Measurements from ENCODE around the gene OCIAD2.

DNA sequence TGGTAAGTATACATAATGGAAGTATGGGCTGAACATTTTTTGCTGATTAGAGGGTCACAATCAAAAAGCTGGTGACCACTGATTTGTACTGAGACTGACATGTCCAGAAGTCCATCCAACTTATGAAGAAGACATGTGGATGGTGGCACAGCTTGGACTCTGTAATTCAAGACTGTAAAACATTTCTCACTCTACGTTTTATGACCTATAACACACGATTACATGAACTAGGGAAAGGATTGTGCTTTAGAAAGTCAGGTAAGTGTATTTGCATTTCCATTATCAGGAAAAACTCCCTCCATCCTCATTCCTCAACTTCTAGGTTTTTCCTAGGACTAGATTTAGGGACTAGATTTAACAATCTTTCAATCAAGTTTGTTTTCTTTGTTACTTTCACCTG is 30.5 kb upstream of the OCIAD2 start:
- TF ChIP-seq POLR2A (IDR thresholded peaks at IDR 0.05; ENCODE audit: borderline replicate concordance, extremely low read depth, insufficient read depth, insufficient read length): no peak
- TF ChIP-seq ZNF274 (IDR thresholded peaks at IDR 0.05; ENCODE audit: low read depth, low read length): no peak
- TF ChIP-seq EZH2 (IDR thresholded peaks at IDR 0.05): no peak
- TF ChIP-seq SIN3A (IDR thresholded peaks at IDR 0.05; ENCODE audit: low read depth): no peak
- TF ChIP-seq, protein P1, sequence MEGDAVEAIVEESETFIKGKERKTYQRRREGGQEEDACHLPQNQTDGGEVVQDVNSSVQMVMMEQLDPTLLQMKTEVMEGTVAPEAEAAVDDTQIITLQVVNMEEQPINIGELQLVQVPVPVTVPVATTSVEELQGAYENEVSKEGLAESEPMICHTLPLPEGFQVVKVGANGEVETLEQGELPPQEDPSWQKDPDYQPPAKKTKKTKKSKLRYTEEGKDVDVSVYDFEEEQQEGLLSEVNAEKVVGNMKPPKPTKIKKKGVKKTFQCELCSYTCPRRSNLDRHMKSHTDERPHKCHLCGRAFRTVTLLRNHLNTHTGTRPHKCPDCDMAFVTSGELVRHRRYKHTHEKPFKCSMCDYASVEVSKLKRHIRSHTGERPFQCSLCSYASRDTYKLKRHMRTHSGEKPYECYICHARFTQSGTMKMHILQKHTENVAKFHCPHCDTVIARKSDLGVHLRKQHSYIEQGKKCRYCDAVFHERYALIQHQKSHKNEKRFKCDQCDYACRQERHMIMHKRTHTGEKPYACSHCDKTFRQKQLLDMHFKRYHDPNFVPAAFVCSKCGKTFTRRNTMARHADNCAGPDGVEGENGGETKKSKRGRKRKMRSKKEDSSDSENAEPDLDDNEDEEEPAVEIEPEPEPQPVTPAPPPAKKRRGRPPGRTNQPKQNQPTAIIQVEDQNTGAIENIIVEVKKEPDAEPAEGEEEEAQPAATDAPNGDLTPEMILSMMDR (IDR thresholded peaks at IDR 0.05 in 2 of 3, conservative IDR thresholded peaks at IDR 0.05 in 1 of 3; ENCODE audit: borderline replicate concordance in 1 of 3, insufficient read depth in 1 of 3, low read depth in 2 of 3, low read length in 2 of 3): no peak
- TF ChIP-seq, protein P2, sequence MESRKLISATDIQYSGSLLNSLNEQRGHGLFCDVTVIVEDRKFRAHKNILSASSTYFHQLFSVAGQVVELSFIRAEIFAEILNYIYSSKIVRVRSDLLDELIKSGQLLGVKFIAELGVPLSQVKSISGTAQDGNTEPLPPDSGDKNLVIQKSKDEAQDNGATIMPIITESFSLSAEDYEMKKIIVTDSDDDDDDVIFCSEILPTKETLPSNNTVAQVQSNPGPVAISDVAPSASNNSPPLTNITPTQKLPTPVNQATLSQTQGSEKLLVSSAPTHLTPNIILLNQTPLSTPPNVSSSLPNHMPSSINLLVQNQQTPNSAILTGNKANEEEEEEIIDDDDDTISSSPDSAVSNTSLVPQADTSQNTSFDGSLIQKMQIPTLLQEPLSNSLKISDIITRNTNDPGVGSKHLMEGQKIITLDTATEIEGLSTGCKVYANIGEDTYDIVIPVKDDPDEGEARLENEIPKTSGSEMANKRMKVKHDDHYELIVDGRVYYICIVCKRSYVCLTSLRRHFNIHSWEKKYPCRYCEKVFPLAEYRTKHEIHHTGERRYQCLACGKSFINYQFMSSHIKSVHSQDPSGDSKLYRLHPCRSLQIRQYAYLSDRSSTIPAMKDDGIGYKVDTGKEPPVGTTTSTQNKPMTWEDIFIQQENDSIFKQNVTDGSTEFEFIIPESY (IDR thresholded peaks at IDR 0.05; ENCODE audit: extremely low read depth, insufficient replicate concordance, low read length): no peak
- TF ChIP-seq, protein P3, sequence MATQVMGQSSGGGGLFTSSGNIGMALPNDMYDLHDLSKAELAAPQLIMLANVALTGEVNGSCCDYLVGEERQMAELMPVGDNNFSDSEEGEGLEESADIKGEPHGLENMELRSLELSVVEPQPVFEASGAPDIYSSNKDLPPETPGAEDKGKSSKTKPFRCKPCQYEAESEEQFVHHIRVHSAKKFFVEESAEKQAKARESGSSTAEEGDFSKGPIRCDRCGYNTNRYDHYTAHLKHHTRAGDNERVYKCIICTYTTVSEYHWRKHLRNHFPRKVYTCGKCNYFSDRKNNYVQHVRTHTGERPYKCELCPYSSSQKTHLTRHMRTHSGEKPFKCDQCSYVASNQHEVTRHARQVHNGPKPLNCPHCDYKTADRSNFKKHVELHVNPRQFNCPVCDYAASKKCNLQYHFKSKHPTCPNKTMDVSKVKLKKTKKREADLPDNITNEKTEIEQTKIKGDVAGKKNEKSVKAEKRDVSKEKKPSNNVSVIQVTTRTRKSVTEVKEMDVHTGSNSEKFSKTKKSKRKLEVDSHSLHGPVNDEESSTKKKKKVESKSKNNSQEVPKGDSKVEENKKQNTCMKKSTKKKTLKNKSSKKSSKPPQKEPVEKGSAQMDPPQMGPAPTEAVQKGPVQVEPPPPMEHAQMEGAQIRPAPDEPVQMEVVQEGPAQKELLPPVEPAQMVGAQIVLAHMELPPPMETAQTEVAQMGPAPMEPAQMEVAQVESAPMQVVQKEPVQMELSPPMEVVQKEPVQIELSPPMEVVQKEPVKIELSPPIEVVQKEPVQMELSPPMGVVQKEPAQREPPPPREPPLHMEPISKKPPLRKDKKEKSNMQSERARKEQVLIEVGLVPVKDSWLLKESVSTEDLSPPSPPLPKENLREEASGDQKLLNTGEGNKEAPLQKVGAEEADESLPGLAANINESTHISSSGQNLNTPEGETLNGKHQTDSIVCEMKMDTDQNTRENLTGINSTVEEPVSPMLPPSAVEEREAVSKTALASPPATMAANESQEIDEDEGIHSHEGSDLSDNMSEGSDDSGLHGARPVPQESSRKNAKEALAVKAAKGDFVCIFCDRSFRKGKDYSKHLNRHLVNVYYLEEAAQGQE (IDR thresholded peaks at IDR 0.05; ENCODE audit: low read depth): no peak
- no peak for TF ChIP-seq POLR2AphosphoS5 (IDR thresholded peaks at IDR 0.05; ENCODE audit: low read depth, low read length)
- no peak for TF ChIP-seq YY1 (IDR thresholded peaks at IDR 0.05; ENCODE audit: extremely low read depth, insufficient replicate concordance, low read depth, low read length)
- TF ChIP-seq CEBPB (IDR thresholded peaks at IDR 0.05; ENCODE audit: low read depth): no peak
- TF ChIP-seq RAD21 (IDR thresholded peaks at IDR 0.05; ENCODE audit: low read depth): no peak
